GM23338 (cell line): ENCODE data around the gene ID4.

Experiments
- EZH2 ChIP-seq: fragments of 200-600 bp; sonication (generic); IDR thresholded peaks from one replicate; pipeline ENCODE4 v1.8.0; 2017; ENCODE audit warnings: antibody characterized with exemption, mild to moderate bottlenecking, low read depth; ENCODE audit not compliant: unreplicated experiment
- TF ChIP-seq, protein P1 (sequence below), 2 experiments: fragments of 200-600 bp in 1 of 2; sonication (generic) in 1 of 2; conservative IDR thresholded peaks; 2 replicates each; pipeline versions ENCODE4 v1.5.1 to v1.6.1; 2016 to 2017; ENCODE audit warnings: antibody characterized with exemption in 2 of 2, low read depth in 2 of 2, mild to moderate bottlenecking in 2 of 2, moderate library complexity in 1 of 2

DNA sequence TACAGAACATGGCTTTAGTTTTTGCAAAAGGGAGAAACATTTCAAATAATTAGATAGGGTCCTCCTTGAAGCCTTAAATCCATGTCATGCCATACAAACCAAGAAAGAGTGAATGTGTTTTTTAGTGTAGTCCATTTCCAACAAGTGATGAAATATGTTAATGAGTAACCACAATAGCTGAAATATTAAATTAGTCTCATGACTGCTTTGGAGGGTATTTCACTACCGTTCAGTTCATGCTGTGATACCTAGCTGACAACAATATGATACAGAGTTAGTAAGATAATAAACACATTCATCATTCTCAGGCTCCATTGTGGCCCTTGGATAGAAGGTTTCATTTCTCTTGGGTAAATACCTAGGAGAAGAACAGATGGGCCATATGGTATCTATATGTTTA is 5.8 kb upstream of the ID4 start:
- TF ChIP-seq, protein P1, sequence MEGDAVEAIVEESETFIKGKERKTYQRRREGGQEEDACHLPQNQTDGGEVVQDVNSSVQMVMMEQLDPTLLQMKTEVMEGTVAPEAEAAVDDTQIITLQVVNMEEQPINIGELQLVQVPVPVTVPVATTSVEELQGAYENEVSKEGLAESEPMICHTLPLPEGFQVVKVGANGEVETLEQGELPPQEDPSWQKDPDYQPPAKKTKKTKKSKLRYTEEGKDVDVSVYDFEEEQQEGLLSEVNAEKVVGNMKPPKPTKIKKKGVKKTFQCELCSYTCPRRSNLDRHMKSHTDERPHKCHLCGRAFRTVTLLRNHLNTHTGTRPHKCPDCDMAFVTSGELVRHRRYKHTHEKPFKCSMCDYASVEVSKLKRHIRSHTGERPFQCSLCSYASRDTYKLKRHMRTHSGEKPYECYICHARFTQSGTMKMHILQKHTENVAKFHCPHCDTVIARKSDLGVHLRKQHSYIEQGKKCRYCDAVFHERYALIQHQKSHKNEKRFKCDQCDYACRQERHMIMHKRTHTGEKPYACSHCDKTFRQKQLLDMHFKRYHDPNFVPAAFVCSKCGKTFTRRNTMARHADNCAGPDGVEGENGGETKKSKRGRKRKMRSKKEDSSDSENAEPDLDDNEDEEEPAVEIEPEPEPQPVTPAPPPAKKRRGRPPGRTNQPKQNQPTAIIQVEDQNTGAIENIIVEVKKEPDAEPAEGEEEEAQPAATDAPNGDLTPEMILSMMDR (conservative IDR thresholded peaks at IDR 0.05; ENCODE audit: low read depth in 2 of 2) = no peak
- TF ChIP-seq EZH2 = no peak
